GM13977 (cell line): Measurements from ENCODE around the gene MED15.

ENCODE experiments used
- DNase-seq: peaks from one replicate; pipeline ENCODE4 v3.0.0; 2012; ENCODE audit warnings: low spot score
- CTCF ChIP-seq: IDR thresholded peaks from 2 replicates; pipeline ENCODE4 v1.5.1; 2012; ENCODE audit warnings: mild to moderate bottlenecking, control low read depth; ENCODE audit not compliant: insufficient read depth; ENCODE audit errors: extremely low read depth, missing control alignments
- in situ Hi-C: fragments of 300-500 bp; cut with MboI; formaldehyde crosslinking; loops from one replicate; pipeline ENCODE4 v1.12.0; 2022; ENCODE audit warnings: low sequenced_read_pairs, low pct_unique_long_range_greater_than_20kb, mixed read lengths, inconsistent platforms; ENCODE audit not compliant: unreplicated experiment

The MED15 gene

GRCh38 chr22:20578192-20578591 lies 70.8 kb downstream of the MED15 start:
- no peak for TF ChIP-seq CTCF
- in situ Hi-C loops: no loop called here
- DNase-seq: no peak

GRCh38 chr22:20578707-20579106 lies 71.3 kb downstream of the MED15 start:
- in situ Hi-C loops: no loop called here
- DNase-seq: no peak
- TF ChIP-seq CTCF: no peak

- DNase-seq: no peak
- TF ChIP-seq CTCF: no peak
- in situ Hi-C loops: no loop called here
Measured at GRCh38 chr22:20579273-20580120, 72.1 kb downstream of the MED15 start.

- no peak for DNase-seq
- in situ Hi-C loops: no loop called here
- no peak for TF ChIP-seq CTCF
Measured at GRCh38 chr22:20580179-20580578, 72.8 kb downstream of the MED15 start.

- TF ChIP-seq CTCF: no peak
- in situ Hi-C loops: no loop called here
- DNase-seq: no peak
Measured at GRCh38 chr22:20580611-20581502, 73.4 kb downstream of the MED15 start.

GRCh38 chr22:20581503-20582170 lies 74.2 kb downstream of the MED15 start:
- no peak for TF ChIP-seq CTCF
- no peak for DNase-seq
- in situ Hi-C loops: no loop called here
